T-helper 1 cell treated with Interleukin-12 subunit alpha and Interleukin-12 subunit beta and Interleukin-4 antibody, amounts not matched to agents 30 μg/mL and 1 μg/mL, for 36 hours (primary cell): ENCODE results near the gene ZBP1.

Experiments
- H3K27ac Mint-ChIP-seq: one replicate; pipeline ENCODE4 v1.8.0; 2021; ENCODE audit warnings: mild to moderate bottlenecking, mixed read lengths
- H3K27me3 Mint-ChIP-seq: one replicate; pipeline ENCODE4 v1.8.0; 2021; ENCODE audit warnings: low read depth, mixed read lengths
- H3K36me3 Mint-ChIP-seq: one replicate; pipeline ENCODE4 v1.8.0; 2021; ENCODE audit warnings: low read depth, mixed read lengths
- H3K4me1 Mint-ChIP-seq: one replicate; pipeline ENCODE4 v1.8.0; 2021; ENCODE audit warnings: low read depth, mixed read lengths
- H3K4me3 Mint-ChIP-seq: one replicate; pipeline ENCODE4 v1.8.0; 2021; ENCODE audit warnings: mild to moderate bottlenecking, moderate library complexity, mixed read lengths
- H3K9me3 Mint-ChIP-seq: one replicate; pipeline ENCODE4 v1.8.0; 2021; ENCODE audit warnings: mixed read lengths

The ZBP1 gene

GRCh38 chr20:57566399-57566798, 53.8 kb downstream of the ZBP1 start:
- Mint-ChIP-seq H3K4me3 (no peak overlapping the region), H3K9me3 (no peaks in the 10 kb centered on the region), H3K4me1 (no peaks in the 10 kb centered on the region), H3K27me3 (peaks cover 4% of the 10 kb centered on the region), H3K27ac (no peak overlapping the region), H3K36me3 (no peaks in the 10 kb centered on the region)

- no peaks in the 10 kb centered on the region for H3K4me1 Mint-ChIP-seq
- H3K27ac Mint-ChIP-seq = no peak overlapping the region
- peaks cover 4% of the 10 kb centered on the region for H3K27me3 Mint-ChIP-seq
- no peaks in the 10 kb centered on the region for H3K36me3 Mint-ChIP-seq
- no peaks in the 10 kb centered on the region for H3K9me3 Mint-ChIP-seq
- no peak overlapping the region for H3K4me3 Mint-ChIP-seq
These were observed 55.1 kb downstream of the ZBP1 start for GRCh38 chr20:57564951-57565642.

GRCh38 chr20:57564180-57564802, 55.9 kb downstream of the ZBP1 start:
- Mint-ChIP-seq H3K36me3 (no peaks in the 10 kb centered on the region), H3K4me1 (no peaks in the 10 kb centered on the region), H3K27ac (no peak overlapping the region), H3K9me3 (no peaks in the 10 kb centered on the region), H3K27me3 (peaks cover 4% of the 10 kb centered on the region), H3K4me3 (no peak overlapping the region)

- Mint-ChIP-seq H3K36me3 (no peaks in the 10 kb centered on the region), H3K4me3 (no peak overlapping the region), H3K27ac (no peak overlapping the region), H3K27me3 (peaks cover 4% of the 10 kb centered on the region), H3K9me3 (no peaks in the 10 kb centered on the region), H3K4me1 (no peaks in the 10 kb centered on the region)
These were observed 56.7 kb downstream of the ZBP1 start for GRCh38 chr20:57563522-57563921.

- Mint-ChIP-seq H3K9me3 (no peaks in the 10 kb centered on the region), H3K4me3 (no peak overlapping the region), H3K27me3 (peaks cover 4% of the 10 kb centered on the region), H3K27ac (no peak overlapping the region), H3K4me1 (no peaks in the 10 kb centered on the region), H3K36me3 (no peaks in the 10 kb centered on the region)
These were observed 57.4 kb downstream of the ZBP1 start for GRCh38 chr20:57562541-57563465.

GRCh38 chr20:57561356-57562279, 58.6 kb downstream of the ZBP1 start:
- Mint-ChIP-seq H3K27ac (no peak overlapping the region), H3K36me3 (no peaks in the 10 kb centered on the region), H3K9me3 (no peaks in the 10 kb centered on the region), H3K4me1 (no peaks in the 10 kb centered on the region), H3K27me3 (peaks cover 12% of the 10 kb centered on the region), H3K4me3 (no peak overlapping the region)

GRCh38 chr20:57560554-57561355, 59.5 kb downstream of the ZBP1 start, which contains the start of gene PCK1:
TSS of gene PCK1 (plus strand) at chr20:57561110. CDS start at chr20:57561412, 302 bp downstream.
- H3K4me1 Mint-ChIP-seq = no peaks in the 10 kb centered on the region
- H3K27me3 Mint-ChIP-seq = peaks cover 12% of the 10 kb centered on the region
- H3K9me3 Mint-ChIP-seq = no peaks in the 10 kb centered on the region

GRCh38 chr20:57559658-57560553, 60.3 kb downstream of the ZBP1 start:
- H3K36me3 Mint-ChIP-seq = no peaks in the 10 kb centered on the region
- no peak overlapping the region for H3K27ac Mint-ChIP-seq
- H3K27me3 Mint-ChIP-seq = peaks cover 13% of the 10 kb centered on the region
- H3K4me1 Mint-ChIP-seq = no peaks in the 10 kb centered on the region
- no peak overlapping the region for H3K4me3 Mint-ChIP-seq
- H3K9me3 Mint-ChIP-seq = no peaks in the 10 kb centered on the region

More at GRCh38 chr20:57560554-57561355, 59.5 kb downstream of the ZBP1 start, which contains the start of gene PCK1:
- Mint-ChIP-seq H3K36me3 (no peaks in the 10 kb centered on the region), H3K27ac (no peak within 1 kb of the TSS), H3K4me3 (no peak within 1 kb of the TSS)

GRCh38 chr20:57559289-57559634, 61.0 kb downstream of the ZBP1 start:
- H3K27me3 Mint-ChIP-seq = peaks cover 14% of the 10 kb centered on the region
- H3K4me1 Mint-ChIP-seq = no peaks in the 10 kb centered on the region

GRCh38 chr20:57558614-57559288, 61.5 kb downstream of the ZBP1 start:
- peaks cover 14% of the 10 kb centered on the region for H3K27me3 Mint-ChIP-seq

More at GRCh38 chr20:57559289-57559634, 61.0 kb downstream of the ZBP1 start:
- Mint-ChIP-seq H3K9me3 (no peaks in the 10 kb centered on the region), H3K27ac (no peak overlapping the region), H3K36me3 (no peaks in the 10 kb centered on the region), H3K4me3 (no peak overlapping the region)

GRCh38 chr20:57557926-57558613, 62.2 kb downstream of the ZBP1 start:
- H3K27me3 Mint-ChIP-seq = peaks cover 14% of the 10 kb centered on the region
- no peaks in the 10 kb centered on the region for H3K9me3 Mint-ChIP-seq
- no peaks in the 10 kb centered on the region for H3K4me1 Mint-ChIP-seq
- no peak overlapping the region for H3K27ac Mint-ChIP-seq
- no peak overlapping the region for H3K4me3 Mint-ChIP-seq
- H3K36me3 Mint-ChIP-seq = no peaks in the 10 kb centered on the region

More at GRCh38 chr20:57558614-57559288, 61.5 kb downstream of the ZBP1 start:
- Mint-ChIP-seq H3K27ac (no peak overlapping the region), H3K4me1 (no peaks in the 10 kb centered on the region), H3K36me3 (no peaks in the 10 kb centered on the region), H3K4me3 (no peak overlapping the region), H3K9me3 (no peaks in the 10 kb centered on the region)

- Mint-ChIP-seq H3K4me1 (no peaks in the 10 kb centered on the region), H3K4me3 (no peak overlapping the region), H3K36me3 (no peaks in the 10 kb centered on the region), H3K27me3 (peaks cover 14% of the 10 kb centered on the region), H3K27ac (no peak overlapping the region), H3K9me3 (no peaks in the 10 kb centered on the region)
These were observed 63.3 kb downstream of the ZBP1 start for GRCh38 chr20:57556980-57557274.
